IMR-90 (cell line): ENCODE measurements around the gene RAD18. TPM values are rescaled to one million over a fixed set of nuclear protein-coding genes. Genes with fewer than 3 reads are reported as not detected.

Experiments
- ATAC-seq: fragments of 200-7000 bp; cut with Tn5 transposase; 2 replicates; pipeline ENCODE4 v1.9.1; 2020; ENCODE audit warnings: low read depth, mild to moderate bottlenecking, moderate library complexity
- BruUV-seq: library from RNA; stranded (reverse); fragments of 400-500 nt; replicated peaks from 2 replicates; lab custom pipeline; 2021; lab: Mats Ljungman, UMichigan
- CTCF ChIA-PET: fragments of 300-600 bp; formaldehyde crosslinking; extraction: SDS; loops from one replicate; lab custom pipeline; 2021; ENCODE audit warnings: antibody characterized with exemption; lab: Yijun Ruan, JAX
- POLR2A ChIA-PET: fragments of 300-600 bp; sonication (Branson Sonifier 250); formaldehyde crosslinking; loops from one replicate; lab custom pipeline; 2022; ENCODE audit warnings: antibody characterized with exemption; ENCODE audit not compliant: unreplicated experiment; lab: Charles Lee
- DNase-seq: peaks from one replicate; pipeline ENCODE4 v3.0.0; 2013
- H2AFZ ChIP-seq: replicated peaks from 2 replicates; pipeline ENCODE3; 2013; ENCODE audit warnings: low read length, mild to moderate bottlenecking; ENCODE audit not compliant: poor library complexity
- H2AK5ac ChIP-seq: 2 replicates; pipeline ENCODE4 v1.6.1; 2013; ENCODE audit warnings: low read depth, low read length, inconsistent platforms
- H2AK9ac ChIP-seq: replicated peaks from 2 replicates; pipeline ENCODE3; 2013; ENCODE audit warnings: mild to moderate bottlenecking, low read depth, low read length, moderate library complexity; ENCODE audit not compliant: poor library complexity
- H2BK120ac ChIP-seq: 2 replicates; pipeline ENCODE4 v1.6.1; 2013; ENCODE audit warnings: low read depth, low read length, inconsistent platforms
- H2BK15ac ChIP-seq: 3 replicates; pipeline ENCODE4 v1.6.1; 2013; ENCODE audit warnings: low read depth, low read length, inconsistent platforms
- H2BK20ac ChIP-seq: 2 replicates; pipeline ENCODE4 v1.6.1; 2013; ENCODE audit warnings: low read depth, mild to moderate bottlenecking, inconsistent platforms, low read length, moderate library complexity
- H2BK5ac ChIP-seq: 2 replicates; pipeline ENCODE4 v1.6.1; 2013; ENCODE audit warnings: mild to moderate bottlenecking, low read depth, low read length, inconsistent platforms; ENCODE audit not compliant: poor library complexity, severe bottlenecking
- H3K14ac ChIP-seq: replicated peaks from 2 replicates; pipeline ENCODE4 v1.6.1; 2013; ENCODE audit warnings: low read depth, low read length, inconsistent platforms
- H3K18ac ChIP-seq: 2 replicates; pipeline ENCODE4 v1.6.1; 2013; ENCODE audit warnings: low read depth, low read length, control low read depth
- H3K23ac ChIP-seq: 2 replicates; pipeline ENCODE4 v1.6.1; 2013; ENCODE audit warnings: low read depth, low read length, inconsistent platforms
- H3K27ac ChIP-seq: 2 replicates; pipeline ENCODE4 v1.5.1; 2013; ENCODE audit warnings: mild to moderate bottlenecking, control low read depth, low read length; ENCODE audit not compliant: insufficient read depth
- H3K27me3 ChIP-seq: 2 replicates; pipeline ENCODE4 v1.6.1; 2013; ENCODE audit warnings: low read length; ENCODE audit not compliant: control insufficient read depth, insufficient read depth
- H3K36me3 ChIP-seq: 2 replicates; pipeline ENCODE4 v1.6.1; 2013; ENCODE audit warnings: low read length, mixed read lengths; ENCODE audit not compliant: control insufficient read depth, insufficient read depth
- H3K4ac ChIP-seq: 2 replicates; pipeline ENCODE4 v1.6.1; 2013; ENCODE audit warnings: low read depth, low read length, inconsistent platforms
- H3K4me1 ChIP-seq: 2 replicates; pipeline ENCODE4 v1.6.1; 2013; ENCODE audit warnings: low read length, mixed read lengths; ENCODE audit not compliant: control insufficient read depth, insufficient read depth
- H3K4me2 ChIP-seq: 2 replicates; pipeline ENCODE4 v1.6.1; 2013; ENCODE audit warnings: low read depth, mild to moderate bottlenecking, control low read depth, low read length, moderate library complexity
- H3K4me3 ChIP-seq: 2 replicates; pipeline ENCODE4 v1.5.1; 2013; ENCODE audit warnings: low read depth, mild to moderate bottlenecking, control low read depth, low read length, moderate library complexity; ENCODE audit not compliant: insufficient read depth
- H3K56ac ChIP-seq: 2 replicates; pipeline ENCODE4 v1.6.1; 2013; ENCODE audit warnings: low read length, inconsistent platforms; ENCODE audit not compliant: insufficient read depth; ENCODE audit errors: extremely low read depth
- H3K79me1 ChIP-seq, 2 experiments: 2 replicates each; pipeline ENCODE4 v1.6.1; 2013; ENCODE audit warnings: low read length in 2 of 2, inconsistent platforms in 1 of 2, low read depth in 1 of 2
- H3K9ac ChIP-seq: 2 replicates; pipeline ENCODE4 v1.6.1; 2013; ENCODE audit warnings: low read depth, low read length, control low read depth
- H3K9me1 ChIP-seq: 2 replicates; pipeline ENCODE4 v1.6.1; 2013; ENCODE audit warnings: low read length, inconsistent platforms; ENCODE audit not compliant: insufficient read depth
- H3K9me3 ChIP-seq: 2 replicates; pipeline ENCODE4 v1.6.1; 2013; ENCODE audit warnings: low read length; ENCODE audit not compliant: control insufficient read depth, insufficient read depth
- H4K20me1 ChIP-seq: 2 replicates; pipeline ENCODE4 v1.6.1; 2013; ENCODE audit warnings: low read length, inconsistent platforms; ENCODE audit not compliant: insufficient read depth
- H4K5ac ChIP-seq: 2 replicates; pipeline ENCODE4 v1.6.1; 2013; ENCODE audit warnings: mild to moderate bottlenecking, low read depth, low read length, control low read depth
- H4K8ac ChIP-seq, 2 experiments: 2 replicates each; pipeline ENCODE4 v1.6.1; 2013; ENCODE audit warnings: low read depth in 2 of 2, low read length in 2 of 2, control low read depth in 1 of 2, inconsistent platforms in 1 of 2
- H4K91ac ChIP-seq: 2 replicates; pipeline ENCODE4 v1.6.1; 2013; ENCODE audit warnings: low read depth, low read length, inconsistent platforms; ENCODE audit not compliant: insufficient read depth
- BHLHE40 ChIP-seq: fragments of 150-350 bp; IDR thresholded peaks from 2 replicates; pipeline ENCODE4 v1.6.1; 2016; ENCODE audit warnings: mild to moderate bottlenecking, low read depth, low read length
- CEBPB ChIP-seq: IDR thresholded peaks from 2 replicates; pipeline ENCODE4 v1.6.1; 2012; ENCODE audit warnings: low read depth, low read length, improper control_type of control experiment
- CHD1 ChIP-seq: IDR thresholded peaks from 2 replicates; pipeline ENCODE4 v1.6.1; 2012; ENCODE audit warnings: low read depth, low read length, improper control_type of control experiment
- CTCF ChIP-seq: conservative IDR thresholded peaks from 2 replicates; pipeline ENCODE4 v1.5.1; 2012; ENCODE audit warnings: mild to moderate bottlenecking, low read depth, low read length, improper control_type of control experiment
- ELK1 ChIP-seq: fragments of 150-350 bp; IDR thresholded peaks from 2 replicates; pipeline ENCODE4 v1.6.1; 2016; ENCODE audit warnings: low read depth, mild to moderate bottlenecking, low read length, moderate library complexity, borderline replicate concordance
- FOS ChIP-seq: fragments of 150-350 bp; IDR thresholded peaks from 2 replicates; pipeline ENCODE4 v1.6.1; 2016; ENCODE audit warnings: low read depth, low read length
- MAFK ChIP-seq: IDR thresholded peaks from 2 replicates; pipeline ENCODE4 v1.6.1; 2012; ENCODE audit warnings: low read depth, low read length, improper control_type of control experiment
- MAZ ChIP-seq: IDR thresholded peaks from 2 replicates; pipeline ENCODE4 v1.6.1; 2012; ENCODE audit warnings: low read depth, mild to moderate bottlenecking, low read length, improper control_type of control experiment, moderate library complexity, borderline replicate concordance
- MXI1 ChIP-seq: IDR thresholded peaks from 2 replicates; pipeline ENCODE4 v1.6.1; 2012; ENCODE audit warnings: low read depth, mild to moderate bottlenecking, low read length, moderate library complexity, borderline replicate concordance
- NFE2L2 ChIP-seq: fragments of 150-350 bp; IDR thresholded peaks from 2 replicates; pipeline ENCODE4 v1.6.1; 2016; ENCODE audit warnings: low read depth, mild to moderate bottlenecking, low read length
- POLR2A ChIP-seq: IDR thresholded peaks from 2 replicates; pipeline ENCODE4 v1.6.1; 2012; ENCODE audit warnings: mild to moderate bottlenecking, low read depth, low read length
- RAD21 ChIP-seq: IDR thresholded peaks from 2 replicates; pipeline ENCODE4 v1.6.1; 2012; ENCODE audit warnings: low read length, improper control_type of control experiment
- RCOR1 ChIP-seq: IDR thresholded peaks from 2 replicates; pipeline ENCODE4 v1.6.1; 2012; ENCODE audit warnings: mild to moderate bottlenecking, low read length, improper control_type of control experiment; ENCODE audit not compliant: insufficient replicate concordance
- RFX5 ChIP-seq: IDR thresholded peaks from 2 replicates; pipeline ENCODE4 v1.8.0; 2012; ENCODE audit warnings: low read depth, mild to moderate bottlenecking, low read length, moderate library complexity
- SMC3 ChIP-seq: fragments of 150-350 bp; IDR thresholded peaks from 2 replicates; pipeline ENCODE4 v1.6.1; 2016; ENCODE audit warnings: low read depth, mild to moderate bottlenecking, antibody characterized with exemption, low read length, moderate library complexity
- USF2 ChIP-seq: fragments of 150-350 bp; IDR thresholded peaks from 2 replicates; pipeline ENCODE4 v1.6.1; 2017; ENCODE audit warnings: mild to moderate bottlenecking, antibody characterized with exemption, low read length, low read depth
- WGBS, 2 experiments: methylation state at CpG; one replicate each; pipeline versions ENCODE4 v1.1.5 to v1.1.7; 2013; ENCODE audit warnings: missing lambda C conversion rate in 2 of 2; ENCODE audit not compliant: insufficient read length in 1 of 2; ENCODE audit errors: extremely low coverage in 2 of 2; 5-methylcytosine and 5-hydroxymethylcytosine counted together
- dilution Hi-C: fragments of 300-500 bp; cut with HindIII; formaldehyde crosslinking; loops from one replicate; pipeline ENCODE4 v1.14.3; 2018; ENCODE audit warnings: low sequenced_read_pairs; ENCODE audit not compliant: unreplicated experiment
- in situ Hi-C: fragments of 300-500 bp; cut with MboI; formaldehyde crosslinking; loops from 3 replicates; pipeline ENCODE4 v1.14.3; 2019; ENCODE audit warnings: low sequenced_read_pairs, inconsistent platforms, mixed read lengths
- intact Hi-C: fragments of 100-400 bp; cut with micrococcal nuclease; formaldehyde crosslinking; loops from 2 replicates; pipeline ENCODE4 v1.10.0; 2022
- polyA plus RNA-seq, 3 experiments: library from polyadenylated mRNA; depleted of rRNA; stranded (reverse); fragments of >200 nt; gene quantifications; 2 replicates each; pipeline ENCODE4 v1.2.3, GENCODE V29; 2012; ENCODE audit warnings: low replicate concordance in 1 of 3
- total RNA-seq: library from RNA; depleted of rRNA; stranded (reverse); fragments of >200 nt; gene quantifications from 2 replicates; pipeline ENCODE4 v1.2.3, GENCODE V29; 2012

The RAD18 gene
- total and polyA plus RNA-seq, 2 of the 4 experiments (the other 2 are of a cell fraction) = 8.2 to 17.2 TPM

DNA sequence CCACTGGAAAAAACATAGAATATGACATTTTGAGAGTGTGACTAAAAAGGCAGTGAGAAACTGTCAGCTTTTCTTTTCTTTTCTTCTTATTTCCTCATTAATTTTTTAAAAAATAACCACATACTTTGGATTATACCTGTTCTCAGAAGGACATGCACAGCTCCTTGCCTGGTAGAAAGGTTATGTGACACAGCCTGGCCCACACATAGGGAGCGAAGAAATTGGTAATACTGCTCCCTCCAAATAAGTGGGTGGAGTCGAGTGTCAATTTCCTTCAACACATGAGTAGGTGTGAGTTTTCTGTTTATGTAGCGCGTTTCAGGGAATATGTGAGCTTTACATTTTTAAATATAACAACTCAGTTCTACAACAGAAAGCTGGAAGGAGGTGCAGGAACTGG, 28.9 kb upstream of the RAD18 start:
- no peak overlapping the region for H3K56ac ChIP-seq
- no peak overlapping the region for H2BK15ac ChIP-seq
- H2BK5ac ChIP-seq = no peak overlapping the region
- ATAC-seq (no peak), DNase-seq (no peak)
- no peak overlapping the region for H2AK5ac ChIP-seq
- no peak overlapping the region for H3K9ac ChIP-seq
- intact Hi-C loops (no loop called here), dilution Hi-C loops (no loop called here), in situ Hi-C loops (no loop called here)
- H3K18ac ChIP-seq = no peak overlapping the region
- no peak overlapping the region for H4K8ac ChIP-seq
- no peaks in the 10 kb centered on the region for H4K20me1 ChIP-seq
- no peak overlapping the region for H3K14ac ChIP-seq
- BruUV-seq = no TSS peak
- no peak overlapping the region for H2BK120ac ChIP-seq
- CTCF ChIA-PET = no interaction called here
- H3K9me1 ChIP-seq = 0 out of 2 replicates have a peak, but pooled peaks cover 2% of the 10 kb centered on the region
- TF ChIP-seq CHD1 = no peak
- TF ChIP-seq RFX5 = no peak
- no peak for TF ChIP-seq CEBPB
- TF ChIP-seq ELK1 = no peak
- no peak for TF ChIP-seq USF2
- no peak for TF ChIP-seq RCOR1
- TF ChIP-seq SMC3 = no peak
- TF ChIP-seq POLR2A = no peak
- no peak for TF ChIP-seq MAFK
- no peak for TF ChIP-seq BHLHE40
- no peak for TF ChIP-seq RAD21
- TF ChIP-seq FOS = no peak
- TF ChIP-seq NFE2L2 = no peak
- TF ChIP-seq MXI1 = no peak
- TF ChIP-seq MAZ = no peak
- TF ChIP-seq CTCF = no peak
- no peak overlapping the region for H3K4me2 ChIP-seq
- H3K23ac ChIP-seq = no peak overlapping the region
- no peak overlapping the region for H3K27ac ChIP-seq
- no peak overlapping the region for H4K91ac ChIP-seq
- no peaks in the 10 kb centered on the region for H3K36me3 ChIP-seq
- no CpG with 5 or more reads among the region's 4 CpGs for WGBS, 2 experiments
- H2AK9ac ChIP-seq = no peak overlapping the region
- no peaks in the 10 kb centered on the region for H3K4me1 ChIP-seq
- no peaks in the 10 kb centered on the region for H3K79me1 ChIP-seq
- H2AFZ ChIP-seq = no peak overlapping the region
- H2BK20ac ChIP-seq = no peak overlapping the region
- POLR2A ChIA-PET = no interaction called here
- H4K5ac ChIP-seq = no peak overlapping the region
- no peaks in the 10 kb centered on the region for H3K9me3 ChIP-seq
- H3K4me3 ChIP-seq = no peak overlapping the region
- H3K4ac ChIP-seq = no peak overlapping the region
- peaks cover 9% of the 10 kb centered on the region for H3K27me3 ChIP-seq
